Liver (tissue), 9 donors: ENCODE data around the gene RUNX1. TPM values are rescaled to one million over a fixed set of nuclear protein-coding genes. Genes with fewer than 3 reads are reported as not detected.
A peak's percentile ranks its signal among the peaks of the same experiment; 100 is the strongest.

Source experiments
- DNase-seq: peaks from one replicate; pipeline ENCODE4 v3.0.0-alpha.2; 2017; ENCODE audit warnings: low spot score
- H3K27ac ChIP-seq, 2 donors: one replicate each; pipeline ENCODE4 v1.7.0; 2013; ENCODE audit warnings: inconsistent platforms in 2 of 2, low read length in 2 of 2, control low read depth in 1 of 2, low read depth in 1 of 2, mild to moderate bottlenecking in 1 of 2
- H3K27me3 ChIP-seq, 4 donors: one replicate each; pipeline versions ENCODE4 v1.6.1 to v1.7.0; 2013; ENCODE audit warnings: low read length in 3 of 4, inconsistent platforms in 1 of 4, mild to moderate bottlenecking in 1 of 4, moderate library complexity in 1 of 4; ENCODE audit not compliant: control insufficient read depth in 4 of 4, insufficient read depth in 4 of 4
- H3K36me3 ChIP-seq, 4 donors: one replicate each; pipeline versions ENCODE4 v1.6.1 to v1.7.0; 2013; ENCODE audit warnings: low read length in 3 of 4, mild to moderate bottlenecking in 3 of 4, low read depth in 1 of 4, moderate library complexity in 1 of 4; ENCODE audit not compliant: control insufficient read depth in 4 of 4, insufficient read depth in 3 of 4
- H3K4me1 ChIP-seq, 4 donors: one replicate each; pipeline versions ENCODE4 v1.6.1 to v1.7.0; 2013; ENCODE audit warnings: low read length in 3 of 4, mild to moderate bottlenecking in 3 of 4, moderate library complexity in 1 of 4; ENCODE audit not compliant: control insufficient read depth in 4 of 4, insufficient read depth in 4 of 4
- H3K4me3 ChIP-seq, 3 donors: one replicate each; pipeline versions ENCODE4 v1.6.1 to v1.7.0; 2013; ENCODE audit warnings: low read length in 3 of 3, control low read depth in 1 of 3, low read depth in 1 of 3, mild to moderate bottlenecking in 1 of 3
- H3K9ac ChIP-seq, 2 donors: one replicate each; pipeline ENCODE4 v1.7.0; 2013; ENCODE audit warnings: low read length in 2 of 2, mild to moderate bottlenecking in 2 of 2, moderate library complexity in 2 of 2, control low read depth in 1 of 2, low read depth in 1 of 2
- H3K9me3 ChIP-seq, 4 donors: one replicate each; pipeline versions ENCODE4 v1.6.1 to v1.7.0; 2013; ENCODE audit warnings: low read length in 3 of 4; ENCODE audit not compliant: control insufficient read depth in 4 of 4
- FOXA1 ChIP-seq: IDR thresholded peaks from 2 replicates; pipeline ENCODE4 v1.6.1; 2016; ENCODE audit warnings: antibody characterized with exemption
- GABPA ChIP-seq, 2 donors: IDR thresholded peaks in 1 of 2; conservative IDR thresholded peaks in 1 of 2; 2 replicates each; pipeline ENCODE4 v1.6.1; 2016; ENCODE audit warnings: antibody characterized with exemption in 2 of 2, mild to moderate bottlenecking in 1 of 2, moderate library complexity in 1 of 2
- HNF4A ChIP-seq, 2 donors: conservative IDR thresholded peaks; 2 replicates each; pipeline ENCODE4 v1.6.1; 2016; ENCODE audit warnings: antibody characterized with exemption in 2 of 2, mild to moderate bottlenecking in 2 of 2
- JUND ChIP-seq, 2 donors: IDR thresholded peaks; 2 replicates each; pipeline ENCODE4 v1.6.1; 2016; ENCODE audit warnings: antibody characterized with exemption in 2 of 2
- MAX ChIP-seq: IDR thresholded peaks from 2 replicates; pipeline ENCODE4 v1.6.1; 2016; ENCODE audit warnings: antibody characterized with exemption
- NR2F2 ChIP-seq: IDR thresholded peaks from 2 replicates; pipeline ENCODE4 v1.6.1; 2016; ENCODE audit warnings: antibody characterized with exemption
- REST ChIP-seq: IDR thresholded peaks from 2 replicates; pipeline ENCODE4 v1.6.1; 2016; ENCODE audit warnings: antibody characterized with exemption, mild to moderate bottlenecking
- SP1 ChIP-seq: IDR thresholded peaks from 2 replicates; pipeline ENCODE4 v1.6.1; 2018; ENCODE audit warnings: antibody characterized with exemption, mild to moderate bottlenecking
- WGBS: extraction: QIAGEN DNeasy Blood & Tissue Kit; methylation state at CpG from one replicate; pipeline ENCODE4 v1.1.7; 2013; 5-methylcytosine and 5-hydroxymethylcytosine counted together
- polyA plus RNA-seq, 2 donors: library from polyadenylated mRNA; stranded (reverse) in 1 of 2; unstranded in 1 of 2; fragments of 200-250 nt in 1 of 2; fragments of >200 nt in 1 of 2; fragmentation: Nextera tagmentation in 1 of 2; extraction: Ambion mirVana in 1 of 2; gene quantifications; one replicate each; pipeline versions ENCODE4 v1.2.1 to v1.2.3, GENCODE V29; 2013 to 2015
- total RNA-seq, 2 donors: library from RNA; depleted of rRNA; stranded (reverse); fragments of >200 nt; gene quantifications; one replicate each; pipeline ENCODE4 v1.2.3, GENCODE V29; 2014
- donor health status: healthy.
- donor health status: healthy.
- donor health status: healthy.
- donor health status: healthy.
- donor health status: healthy.

Gene RUNX1
- total and polyA plus RNA-seq, 4 donors: 0.98 to 7.2 (median 3.1) TPM

GRCh38 chr21:34840693-34841092 lies 208.4 kb downstream of the RUNX1 start:
- Histone ChIP-seq H3K27me3 (no peaks in the 10 kb centered on the region), H3K9me3 (no peaks in the 10 kb centered on the region), H3K4me1 (peaks cover 3 to 18% (median 5%) of the 10 kb centered on the region in 4 donors), H3K27ac (no peak overlapping the region), H3K36me3 (peaks cover 0 to 5% (median 0%) of the 10 kb centered on the region in 4 donors), H3K9ac (no peak overlapping the region), H3K4me3 (no peak overlapping the region)
- WGBS: 92% methylated on average over 4 of the region's 4 CpGs
- no peak for TF ChIP-seq SP1
- peak in 1 of 2 donors; percentile 27 for TF ChIP-seq HNF4A (conservative IDR thresholded peaks at IDR 0.05)
- no peak for DNase-seq

GRCh38 chr21:34838956-34839820 lies 209.9 kb downstream of the RUNX1 start:
- Histone ChIP-seq H3K4me3 (no peak overlapping the region), H3K36me3 (peaks cover 0 to 5% (median 0%) of the 10 kb centered on the region in 4 donors), H3K27me3 (no peaks in the 10 kb centered on the region), H3K4me1 (peaks cover 9 to 18% (median 13%) of the 10 kb centered on the region in 4 donors), H3K9me3 (no peaks in the 10 kb centered on the region), H3K27ac (no peak overlapping the region), H3K9ac (no peak overlapping the region)
- 91% methylated on average over 14 of the region's 14 CpGs for WGBS
- TF ChIP-seq FOXA1: no peak
- no peak for DNase-seq

GRCh38 chr21:34836933-34837505 lies 212.1 kb downstream of the RUNX1 start:
- Histone ChIP-seq H3K9me3 (no peaks in the 10 kb centered on the region), H3K27ac (peak overlapping the region; percentile 45 to 77), H3K9ac (peak overlapping the region in 1 of 2 donors; percentile 46), H3K36me3 (peaks cover 0 to 5% (median 0%) of the 10 kb centered on the region in 4 donors), H3K4me3 (peak overlapping the region in 2 of 3 donors; percentile 15 to 36), H3K4me1 (peaks cover 9 to 26% (median 15%) of the 10 kb centered on the region in 4 donors), H3K27me3 (no peaks in the 10 kb centered on the region)
- TF ChIP-seq NR2F2 (no peak), GABPA (IDR thresholded peaks at IDR 0.05 in 1 of 2, conservative IDR thresholded peaks at IDR 0.05 in 1 of 2) (no peak), MAX (no peak), JUND (IDR thresholded peaks at IDR 0.05) (no peak), REST (no peak), SP1 (no peak)
- WGBS: 56% methylated on average over 4 of the region's 4 CpGs
- DNase-seq: no peak
